H1 (cell line): Measurements from ENCODE around the gene CACFD1. TPM values are rescaled to one million over a fixed set of nuclear protein-coding genes. Genes with fewer than 3 reads are reported as not detected.

ENCODE experiments used
- CTCF ChIA-PET: fragments of 300-600 bp; sonication (Branson Sonifier 250); formaldehyde crosslinking; loops from one replicate; lab custom pipeline; 2021; ENCODE audit not compliant: partially characterized antibody; lab: Charles Lee
- POLR2A ChIA-PET: fragments of 300-600 bp; sonication (Branson Sonifier 250); formaldehyde crosslinking; loops from one replicate; lab custom pipeline; 2021; ENCODE audit warnings: inconsistent platforms; ENCODE audit not compliant: partially characterized antibody; lab: Charles Lee
- DNase-seq, 2 experiments: peaks; one replicate each; pipeline versions ENCODE4 v3.0.0 to v3.0.0-alpha.2; 2010 to 2022; ENCODE audit warnings: low spot score in 2 of 2, low read depth in 1 of 2, mixed read lengths in 1 of 2
- FAIRE-seq: peaks from 2 replicates; lab custom pipeline; 2011; peaks lifted over from hg19 to GRCh38; lab: Jason Lieb, UNC
- H2AFZ ChIP-seq: 2 replicates; pipeline ENCODE4 v1.8.1; 2012; ENCODE audit warnings: low read length, inconsistent platforms
- H2AK5ac ChIP-seq: 2 replicates; pipeline ENCODE4 v1.6.1; 2013; ENCODE audit warnings: low read depth, low read length
- H2BK120ac ChIP-seq: replicated peaks from 2 replicates; pipeline ENCODE3; 2013; ENCODE audit warnings: low read depth, low read length, inconsistent platforms
- H2BK12ac ChIP-seq: 2 replicates; pipeline ENCODE4 v1.6.1; 2013; ENCODE audit warnings: low read depth, low read length
- H2BK15ac ChIP-seq: 2 replicates; pipeline ENCODE4 v1.6.1; 2013; ENCODE audit warnings: low read length
- H2BK20ac ChIP-seq: 2 replicates; pipeline ENCODE4 v1.6.1; 2013; ENCODE audit warnings: low read length
- H2BK5ac ChIP-seq: 2 replicates; pipeline ENCODE4 v1.6.1; 2013; ENCODE audit warnings: low read depth, low read length
- H3K14ac ChIP-seq: 2 replicates; pipeline ENCODE4 v1.6.1; 2013; ENCODE audit warnings: inconsistent platforms; ENCODE audit not compliant: insufficient read length
- H3K18ac ChIP-seq: 2 replicates; pipeline ENCODE4 v1.6.1; 2013; ENCODE audit warnings: low read length; ENCODE audit errors: extremely low read depth
- H3K23ac ChIP-seq: 2 replicates; pipeline ENCODE4 v1.6.1; 2013; ENCODE audit warnings: inconsistent platforms; ENCODE audit not compliant: insufficient read length
- H3K23me2 ChIP-seq: 2 replicates; pipeline ENCODE4 v1.6.1; 2013; ENCODE audit warnings: low read depth, low read length
- H3K27ac ChIP-seq: 2 replicates; pipeline ENCODE4 v1.6.1; 2011; ENCODE audit warnings: low read depth, low read length, inconsistent platforms
- H3K27me3 ChIP-seq, 4 experiments: replicated peaks in 1 of 4; 1 replicate in 1 of 4; 2 replicates in 3 of 4; pipeline versions ENCODE4 v1.6.1 to v1.8.1; 2011 to 2013; ENCODE audit warnings: low read length in 3 of 4, mild to moderate bottlenecking in 3 of 4, inconsistent platforms in 2 of 4, mixed read lengths in 2 of 4, moderate library complexity in 1 of 4; ENCODE audit not compliant: control insufficient read depth in 3 of 4, insufficient read depth in 3 of 4; ENCODE audit errors: extremely low read depth in 1 of 4
- H3K36me3 ChIP-seq, 4 experiments: 2 replicates each; pipeline versions ENCODE4 v1.6.1 to v1.8.1; 2011 to 2013; ENCODE audit warnings: mild to moderate bottlenecking in 4 of 4, low read length in 3 of 4, moderate library complexity in 2 of 4, control low read depth in 1 of 4, inconsistent platforms in 1 of 4; ENCODE audit not compliant: insufficient read depth in 4 of 4, control insufficient read depth in 2 of 4
- H3K4ac ChIP-seq: replicated peaks from 2 replicates; pipeline ENCODE3; 2013; ENCODE audit warnings: low read length, low read depth, mixed read lengths, inconsistent platforms; ENCODE audit not compliant: insufficient read length
- H3K4me1 ChIP-seq, 4 experiments: replicated peaks in 1 of 4; 1 replicate in 1 of 4; 2 replicates in 3 of 4; pipeline versions ENCODE4 v1.6.1 to v1.8.1; 2011 to 2013; ENCODE audit warnings: low read length in 3 of 4, inconsistent platforms in 2 of 4, mixed read lengths in 1 of 4; ENCODE audit not compliant: insufficient read depth in 4 of 4, control insufficient read depth in 3 of 4
- H3K4me2 ChIP-seq, 2 experiments: 2 replicates each; pipeline versions ENCODE4 v1.6.1 to v1.8.1; 2011 to 2013; ENCODE audit warnings: low read depth in 2 of 2, low read length in 2 of 2, control low read depth in 1 of 2, inconsistent platforms in 1 of 2, mild to moderate bottlenecking in 1 of 2; ENCODE audit not compliant: insufficient read depth in 1 of 2
- H3K4me3 ChIP-seq, 4 experiments: fragments of 200-600, 300-600 bp in 1 of 4; sonication (generic), shearing (Covaris generic), sonication (Bioruptor Twin) in 1 of 4; 2 replicates each; pipeline versions ENCODE4 v1.5.1 to v1.8.1; 2011 to 2016; ENCODE audit warnings: low read length in 4 of 4, low read depth in 3 of 4, control low read depth in 2 of 4, inconsistent platforms in 2 of 4, mild to moderate bottlenecking in 2 of 4, mixed read lengths in 1 of 4, moderate library complexity in 1 of 4; ENCODE audit not compliant: insufficient read depth in 2 of 4; ENCODE audit errors: extremely low read depth in 1 of 4
- H3K56ac ChIP-seq: replicated peaks from 2 replicates; pipeline ENCODE3; 2013; ENCODE audit warnings: low read depth, mild to moderate bottlenecking, mixed read lengths, low read length, inconsistent platforms; ENCODE audit not compliant: insufficient read length
- H3K79me1 ChIP-seq: 2 replicates; pipeline ENCODE4 v1.6.1; 2013; ENCODE audit warnings: low read depth, low read length, control low read depth
- H3K79me2 ChIP-seq, 2 experiments: 2 replicates each; pipeline versions ENCODE4 v1.6.1 to v1.8.1; 2012 to 2013; ENCODE audit warnings: low read length in 2 of 2, mild to moderate bottlenecking in 2 of 2, inconsistent platforms in 1 of 2; ENCODE audit not compliant: insufficient read depth in 2 of 2, control insufficient read depth in 1 of 2
- H3K9ac ChIP-seq, 4 experiments: replicated peaks in 1 of 4; 1 replicate in 1 of 4; 2 replicates in 3 of 4; pipeline versions ENCODE4 v1.6.1 to v1.8.1; 2011 to 2013; ENCODE audit warnings: low read depth in 3 of 4, low read length in 3 of 4, control low read depth in 2 of 4, mild to moderate bottlenecking in 2 of 4, moderate library complexity in 2 of 4, inconsistent platforms in 1 of 4; ENCODE audit errors: extremely low read depth in 1 of 4
- H3K9me3 ChIP-seq, 2 experiments: 2 replicates each; pipeline versions ENCODE4 v1.6.1 to v1.8.1; 2012 to 2013; ENCODE audit warnings: mild to moderate bottlenecking in 2 of 2, moderate library complexity in 2 of 2, control low read depth in 1 of 2, inconsistent platforms in 1 of 2, low read depth in 1 of 2, low read length in 1 of 2, mixed read lengths in 1 of 2; ENCODE audit not compliant: insufficient read depth in 2 of 2
- H4K20me1 ChIP-seq, 2 experiments: replicated peaks in 1 of 2; 2 replicates each; pipeline versions ENCODE3 to v1.8.1; 2011 to 2013; ENCODE audit warnings: inconsistent platforms in 2 of 2, low read length in 2 of 2, mild to moderate bottlenecking in 1 of 2; ENCODE audit not compliant: insufficient read depth in 2 of 2, control insufficient read depth in 1 of 2
- H4K5ac ChIP-seq: 2 replicates; pipeline ENCODE4 v1.6.1; 2013; ENCODE audit warnings: low read length, low read depth, mixed read lengths, inconsistent platforms; ENCODE audit not compliant: insufficient read length
- H4K8ac ChIP-seq: 2 replicates; pipeline ENCODE4 v1.8.0; 2013; ENCODE audit warnings: mild to moderate bottlenecking, moderate library complexity, low read length, inconsistent platforms; ENCODE audit not compliant: insufficient read depth; ENCODE audit errors: extremely low read depth
- H4K91ac ChIP-seq: replicated peaks from 2 replicates; pipeline ENCODE3; 2013; ENCODE audit warnings: low read length, mixed read lengths, inconsistent platforms; ENCODE audit not compliant: insufficient read length
- BCL11A ChIP-seq, 2 experiments: IDR thresholded peaks; one replicate each; pipeline ENCODE4 v1.6.1; 2011; ENCODE audit warnings: low read depth in 2 of 2, low read length in 2 of 2, mild to moderate bottlenecking in 2 of 2
- CHD2 ChIP-seq: IDR thresholded peaks from 2 replicates; pipeline ENCODE4 v1.6.1; 2012; ENCODE audit warnings: low read length, improper control_type of control experiment
- CTBP2 ChIP-seq: IDR thresholded peaks from 2 replicates; pipeline ENCODE4 v1.7.0; 2011; ENCODE audit warnings: borderline replicate concordance, mild to moderate bottlenecking, moderate library complexity, mixed read lengths, low read length; ENCODE audit not compliant: insufficient read depth, insufficient read length
- FOSL1 ChIP-seq: IDR thresholded peaks from 2 replicates; pipeline ENCODE4 v1.6.1; 2011; ENCODE audit warnings: mild to moderate bottlenecking, low read depth, low read length, moderate library complexity; ENCODE audit not compliant: insufficient read depth
- GABPA ChIP-seq: IDR thresholded peaks from 2 replicates; pipeline ENCODE4 v1.6.1; 2011; ENCODE audit warnings: mild to moderate bottlenecking, low read length, moderate library complexity, borderline replicate concordance; ENCODE audit not compliant: insufficient read depth
- JUN ChIP-seq: IDR thresholded peaks from 2 replicates; pipeline ENCODE4 v1.6.1; 2011; ENCODE audit warnings: low read depth, mild to moderate bottlenecking, improper control_type of control experiment, low read length
- KDM4A ChIP-seq: IDR thresholded peaks from one replicate; pipeline ENCODE4 v1.7.1; 2012; ENCODE audit warnings: low read depth, mild to moderate bottlenecking, moderate library complexity, low read length, inconsistent platforms; ENCODE audit not compliant: severe bottlenecking
- NANOG ChIP-seq: IDR thresholded peaks from 2 replicates; pipeline ENCODE4 v1.6.1; 2011; ENCODE audit warnings: low read length, low read depth, mild to moderate bottlenecking, inconsistent platforms; ENCODE audit not compliant: insufficient read depth, poor library complexity, severe bottlenecking
- NRF1 ChIP-seq: IDR thresholded peaks from 2 replicates; pipeline ENCODE4 v1.6.1; 2011; ENCODE audit warnings: mild to moderate bottlenecking, low read depth, low read length, improper control_type of control experiment
- PHF8 ChIP-seq: fragments of 200-600 bp; sonication (generic); conservative IDR thresholded peaks from 2 replicates; pipeline ENCODE4 v1.7.1; 2012; ENCODE audit warnings: low read depth, mild to moderate bottlenecking, inconsistent platforms, low read length, moderate library complexity
- POLR2AphosphoS5 ChIP-seq: IDR thresholded peaks from 2 replicates; pipeline ENCODE4 v1.6.1; 2011; ENCODE audit warnings: low read depth, low read length
- TAF7 ChIP-seq: optimal IDR thresholded peaks from 2 replicates; pipeline ENCODE3; 2011; ENCODE audit warnings: low read depth, mild to moderate bottlenecking, inconsistent platforms, low read length, moderate library complexity, borderline replicate concordance
- YY1 ChIP-seq: IDR thresholded peaks from 2 replicates; pipeline ENCODE4 v1.6.1; 2011; ENCODE audit warnings: low read depth, mild to moderate bottlenecking, low read length
- ZNF274 ChIP-seq: IDR thresholded peaks from 2 replicates; pipeline ENCODE4 v1.7.0; 2012; ENCODE audit warnings: low read length, borderline replicate concordance; ENCODE audit errors: extremely low read depth
- WGBS, 2 experiments: shearing (Covaris generic) in 1 of 2; methylation state at CpG; one replicate each; pipeline versions ENCODE4 v1.1.6 to v1.1.7; 2013 to 2015; ENCODE audit warnings: low lambda C conversion rate in 2 of 2, mixed read lengths in 2 of 2, inconsistent platforms in 1 of 2, low coverage in 1 of 2, missing lambda C conversion rate in 1 of 2; ENCODE audit not compliant: insufficient replicate concordance in 2 of 2, insufficient coverage in 1 of 2, insufficient read length in 1 of 2; ENCODE audit errors: extremely low coverage in 1 of 2, missing lambda C conversion rate in 1 of 2; 5-methylcytosine and 5-hydroxymethylcytosine counted together
- polyA plus RNA-seq, 7 experiments: library from polyadenylated mRNA; depleted of rRNA in 3 of 7; stranded (reverse) in 5 of 7; unstranded in 2 of 7; fragments of >200 nt in 5 of 7; fragments of 200-250 nt in 2 of 7; gene quantifications; 1 replicate in 5 of 7; 2 replicates in 1 of 7; 4 replicates in 1 of 7; pipeline versions ENCODE4 v1.2.1 to v1.2.3, GENCODE V29; 2011 to 2013; ENCODE audit warnings: missing spikeins in 2 of 7, mixed read lengths in 2 of 7
- total RNA-seq: library from RNA; stranded (reverse); fragmentation: NEBNext Ultra II Directional; extraction: Animal tissue kit (Norgen Biotek cat#: 25700); gene quantifications from 2 replicates; pipeline ENCODE4 v1.2.1, GENCODE V29; 2021

Gene CACFD1
- total and polyA plus RNA-seq, 2 of the 8 experiments (the other 6 are each of a cell fraction or from before 2014, with no cell fraction given) = 13.4 to 15.5 TPM

- Histone ChIP-seq H3K36me3 (no peaks in the 10 kb centered on the region), H3K9me3 (no peaks in the 10 kb centered on the region), H3K27ac (no peak overlapping the region), H3K18ac (no peak overlapping the region), H3K4ac (no peak overlapping the region), H3K79me2 (no peaks in the 10 kb centered on the region), H4K8ac (no peak overlapping the region), H4K5ac (no peak overlapping the region), H3K4me1 (no peaks in the 10 kb centered on the region), H2BK20ac (no peak overlapping the region), H2BK120ac (no peak overlapping the region), H4K20me1 (peaks cover 1 to 2% of the 10 kb centered on the region in 2 experiments), H3K56ac (no peak overlapping the region), H3K4me2 (no peak overlapping the region), H3K9ac (no peak overlapping the region), H2BK15ac (no peak overlapping the region), H3K14ac (no peak overlapping the region), H2AK5ac (no peak overlapping the region), H3K4me3 (no peak overlapping the region), H2AFZ (no peak overlapping the region), H3K23me2 (no peaks in the 10 kb centered on the region), H3K23ac (no peak overlapping the region), H2BK12ac (no peak overlapping the region), H3K27me3 (no peaks in the 10 kb centered on the region; a peak in 1 of 7 replicates), H4K91ac (no peak overlapping the region), H2BK5ac (no peak overlapping the region), H3K79me1 (no peaks in the 10 kb centered on the region)
- CTCF ChIA-PET = interaction anchor here (1.0 to 6.9 kb wide), 6 partner anchors 7 to 34 kb away, joined by 3 to 64 read pairs (median 6); partner anchors contain the start of gene ADAMTS13
- DNase-seq (no peak), FAIRE-seq (no peak)
- 91% methylated on average over 7 of the region's 7 CpGs; no CpG with 5 or more reads in 1 of the 2 experiments for WGBS, 2 experiments
- POLR2A ChIA-PET = interaction anchor here (1.3 to 1.7 kb wide), 2 partner anchors 11 to 24 kb away, joined by 3 to 6 read pairs; no protein-coding TSS in a partner anchor
- TF ChIP-seq NRF1 (no peak), CTBP2 (no peak), KDM4A (no peak), BCL11A (IDR thresholded peaks at IDR 0.05; ENCODE audit: low read depth in 2 of 2, low read length in 2 of 2) (no peak), FOSL1 (no peak), NANOG (no peak), ZNF274 (no peak), TAF7 (no peak), PHF8 (no peak), YY1 (no peak), POLR2AphosphoS5 (no peak), JUN (no peak), CHD2 (no peak), GABPA (no peak)
Measured at GRCh38 chr9:133452562-133452961, 7.2 kb upstream of the CACFD1 start.
